Keratinocyte (primary cell): ENCODE data around the gene WBP2NL.

Experiments
- EZH2 ChIP-seq: IDR thresholded peaks from one replicate; pipeline ENCODE4 v1.6.1; 2012; ENCODE audit warnings: inconsistent platforms, mild to moderate bottlenecking, low read length, moderate library complexity
- TF ChIP-seq, protein P1 (sequence below), 3 experiments: IDR thresholded peaks in 1 of 3; conservative IDR thresholded peaks in 1 of 3; optimal IDR thresholded peaks in 1 of 3; 2 replicates in 2 of 3; 3 replicates in 1 of 3; pipeline versions ENCODE3 to v1.5.1; 2011; ENCODE audit warnings: low read length in 3 of 3, mild to moderate bottlenecking in 3 of 3, moderate library complexity in 2 of 3, control low read depth in 1 of 3, inconsistent platforms in 1 of 3; ENCODE audit not compliant: insufficient read depth in 2 of 3; ENCODE audit errors: extremely low read depth in 1 of 3

- TF ChIP-seq, protein P1, sequence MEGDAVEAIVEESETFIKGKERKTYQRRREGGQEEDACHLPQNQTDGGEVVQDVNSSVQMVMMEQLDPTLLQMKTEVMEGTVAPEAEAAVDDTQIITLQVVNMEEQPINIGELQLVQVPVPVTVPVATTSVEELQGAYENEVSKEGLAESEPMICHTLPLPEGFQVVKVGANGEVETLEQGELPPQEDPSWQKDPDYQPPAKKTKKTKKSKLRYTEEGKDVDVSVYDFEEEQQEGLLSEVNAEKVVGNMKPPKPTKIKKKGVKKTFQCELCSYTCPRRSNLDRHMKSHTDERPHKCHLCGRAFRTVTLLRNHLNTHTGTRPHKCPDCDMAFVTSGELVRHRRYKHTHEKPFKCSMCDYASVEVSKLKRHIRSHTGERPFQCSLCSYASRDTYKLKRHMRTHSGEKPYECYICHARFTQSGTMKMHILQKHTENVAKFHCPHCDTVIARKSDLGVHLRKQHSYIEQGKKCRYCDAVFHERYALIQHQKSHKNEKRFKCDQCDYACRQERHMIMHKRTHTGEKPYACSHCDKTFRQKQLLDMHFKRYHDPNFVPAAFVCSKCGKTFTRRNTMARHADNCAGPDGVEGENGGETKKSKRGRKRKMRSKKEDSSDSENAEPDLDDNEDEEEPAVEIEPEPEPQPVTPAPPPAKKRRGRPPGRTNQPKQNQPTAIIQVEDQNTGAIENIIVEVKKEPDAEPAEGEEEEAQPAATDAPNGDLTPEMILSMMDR (optimal IDR thresholded peaks at IDR 0.05 in 1 of 3, IDR thresholded peaks at IDR 0.05 in 1 of 3, conservative IDR thresholded peaks at IDR 0.05 in 1 of 3; ENCODE audit: extremely low read depth in 1 of 3, insufficient read depth in 2 of 3, low read length in 3 of 3) = no peak
- no peak for TF ChIP-seq EZH2
Measured at GRCh38 chr22:42067671-42068251, 69.2 kb downstream of the WBP2NL start.
